Astrocyte (in vitro differentiated cells and primary cell): Measurements from ENCODE around the gene PTPN13.

Source experiments
- EZH2 ChIP-seq: IDR thresholded peaks from 2 replicates; pipeline ENCODE4 v1.6.1; 2012; ENCODE audit warnings: mild to moderate bottlenecking, low read length, inconsistent platforms; ENCODE audit not compliant: insufficient read depth
- TF ChIP-seq, protein P1 (sequence below): IDR thresholded peaks from 2 replicates; pipeline ENCODE4 v1.5.1; 2011; ENCODE audit warnings: low read depth, mild to moderate bottlenecking, inconsistent platforms, low read length, moderate library complexity; ENCODE audit not compliant: insufficient read depth

DNA sequence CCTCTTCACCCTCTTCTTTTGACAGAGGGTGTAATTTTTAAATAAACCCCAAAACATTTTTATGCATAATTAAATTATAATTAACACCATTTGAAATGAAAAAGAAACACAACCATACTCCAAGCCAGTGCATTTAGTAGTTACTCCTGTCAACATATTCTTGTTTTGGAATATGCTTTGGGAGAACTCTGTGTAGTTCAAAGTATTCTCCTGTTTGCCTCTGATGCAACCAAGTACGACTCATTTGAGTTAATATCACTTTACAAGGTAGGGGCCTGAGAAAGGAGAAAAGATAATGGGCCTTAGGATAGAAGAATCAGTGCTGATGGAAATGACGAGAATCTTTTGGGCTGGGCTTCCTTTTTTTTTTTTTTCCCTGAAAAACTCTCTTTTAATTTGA is 2.7 kb downstream of the PTPN13 start:
- TF ChIP-seq, protein P1, sequence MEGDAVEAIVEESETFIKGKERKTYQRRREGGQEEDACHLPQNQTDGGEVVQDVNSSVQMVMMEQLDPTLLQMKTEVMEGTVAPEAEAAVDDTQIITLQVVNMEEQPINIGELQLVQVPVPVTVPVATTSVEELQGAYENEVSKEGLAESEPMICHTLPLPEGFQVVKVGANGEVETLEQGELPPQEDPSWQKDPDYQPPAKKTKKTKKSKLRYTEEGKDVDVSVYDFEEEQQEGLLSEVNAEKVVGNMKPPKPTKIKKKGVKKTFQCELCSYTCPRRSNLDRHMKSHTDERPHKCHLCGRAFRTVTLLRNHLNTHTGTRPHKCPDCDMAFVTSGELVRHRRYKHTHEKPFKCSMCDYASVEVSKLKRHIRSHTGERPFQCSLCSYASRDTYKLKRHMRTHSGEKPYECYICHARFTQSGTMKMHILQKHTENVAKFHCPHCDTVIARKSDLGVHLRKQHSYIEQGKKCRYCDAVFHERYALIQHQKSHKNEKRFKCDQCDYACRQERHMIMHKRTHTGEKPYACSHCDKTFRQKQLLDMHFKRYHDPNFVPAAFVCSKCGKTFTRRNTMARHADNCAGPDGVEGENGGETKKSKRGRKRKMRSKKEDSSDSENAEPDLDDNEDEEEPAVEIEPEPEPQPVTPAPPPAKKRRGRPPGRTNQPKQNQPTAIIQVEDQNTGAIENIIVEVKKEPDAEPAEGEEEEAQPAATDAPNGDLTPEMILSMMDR = no peak
- no peak for TF ChIP-seq EZH2
